ENCODE measurements around the gene CCDC172.

The CCDC172 gene

DNA sequence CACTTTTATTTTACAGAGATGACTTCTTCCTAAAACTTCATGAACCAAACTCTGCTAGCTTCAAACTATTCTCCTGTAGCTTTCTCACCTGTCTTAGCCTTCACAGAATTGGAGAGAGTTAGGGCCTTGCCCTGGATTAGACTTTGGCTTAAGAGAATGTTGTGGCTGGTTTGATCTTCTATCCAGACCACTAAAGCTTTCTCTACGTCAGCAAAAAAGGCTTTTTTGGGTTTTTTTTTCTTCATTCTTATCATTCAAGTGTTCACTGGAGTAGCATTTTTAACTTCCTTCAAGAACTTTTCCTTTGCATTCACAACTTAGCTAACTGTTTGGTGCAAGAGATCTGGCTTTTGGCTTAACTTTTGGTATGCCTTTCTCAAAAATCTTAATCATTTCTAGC lies 19.3 kb upstream of the CCDC172 start:
- ChIA-PET CTCF (no interaction called here), POLR2A (no interaction called here)
- DNase-seq (ENCODE audit: low read depth, low spot score), result no peak
- TF ChIP-seq, protein P1, sequence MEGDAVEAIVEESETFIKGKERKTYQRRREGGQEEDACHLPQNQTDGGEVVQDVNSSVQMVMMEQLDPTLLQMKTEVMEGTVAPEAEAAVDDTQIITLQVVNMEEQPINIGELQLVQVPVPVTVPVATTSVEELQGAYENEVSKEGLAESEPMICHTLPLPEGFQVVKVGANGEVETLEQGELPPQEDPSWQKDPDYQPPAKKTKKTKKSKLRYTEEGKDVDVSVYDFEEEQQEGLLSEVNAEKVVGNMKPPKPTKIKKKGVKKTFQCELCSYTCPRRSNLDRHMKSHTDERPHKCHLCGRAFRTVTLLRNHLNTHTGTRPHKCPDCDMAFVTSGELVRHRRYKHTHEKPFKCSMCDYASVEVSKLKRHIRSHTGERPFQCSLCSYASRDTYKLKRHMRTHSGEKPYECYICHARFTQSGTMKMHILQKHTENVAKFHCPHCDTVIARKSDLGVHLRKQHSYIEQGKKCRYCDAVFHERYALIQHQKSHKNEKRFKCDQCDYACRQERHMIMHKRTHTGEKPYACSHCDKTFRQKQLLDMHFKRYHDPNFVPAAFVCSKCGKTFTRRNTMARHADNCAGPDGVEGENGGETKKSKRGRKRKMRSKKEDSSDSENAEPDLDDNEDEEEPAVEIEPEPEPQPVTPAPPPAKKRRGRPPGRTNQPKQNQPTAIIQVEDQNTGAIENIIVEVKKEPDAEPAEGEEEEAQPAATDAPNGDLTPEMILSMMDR (IDR thresholded peaks at IDR 0.05; ENCODE audit: insufficient read depth, low read length, missing control alignments), result no peak
- H3K4me3 ChIP-seq (ENCODE audit: low read depth, low read length), result no peak overlapping the region

DNA sequence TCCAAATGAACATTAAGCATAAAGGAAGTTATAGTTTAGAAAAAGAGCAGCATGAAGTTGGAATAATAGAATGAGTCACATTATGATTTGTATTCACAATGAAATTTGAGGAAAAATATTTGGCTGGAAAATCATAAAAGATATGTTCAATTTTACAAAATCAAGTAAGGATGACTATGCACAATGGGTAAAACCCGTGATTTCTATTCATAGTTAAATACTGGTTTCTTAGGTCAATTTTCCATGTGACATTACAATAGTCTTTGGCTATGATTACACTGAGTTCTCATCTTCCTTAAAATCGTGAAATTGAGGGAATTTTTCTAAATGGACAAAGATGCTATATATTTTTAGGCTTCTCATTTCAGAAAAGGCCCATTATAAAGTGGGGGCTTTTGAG lies 17.4 kb upstream of the CCDC172 start:
- ChIA-PET POLR2A (no interaction called here), CTCF (no interaction called here)
- no peak for DNase-seq (ENCODE audit: low read depth, low spot score)
- H3K4me3 ChIP-seq (ENCODE audit: low read depth, low read length), result no peak overlapping the region
- TF ChIP-seq, protein P1 (IDR thresholded peaks at IDR 0.05; ENCODE audit: insufficient read depth, low read length, missing control alignments), result no peak

DNA sequence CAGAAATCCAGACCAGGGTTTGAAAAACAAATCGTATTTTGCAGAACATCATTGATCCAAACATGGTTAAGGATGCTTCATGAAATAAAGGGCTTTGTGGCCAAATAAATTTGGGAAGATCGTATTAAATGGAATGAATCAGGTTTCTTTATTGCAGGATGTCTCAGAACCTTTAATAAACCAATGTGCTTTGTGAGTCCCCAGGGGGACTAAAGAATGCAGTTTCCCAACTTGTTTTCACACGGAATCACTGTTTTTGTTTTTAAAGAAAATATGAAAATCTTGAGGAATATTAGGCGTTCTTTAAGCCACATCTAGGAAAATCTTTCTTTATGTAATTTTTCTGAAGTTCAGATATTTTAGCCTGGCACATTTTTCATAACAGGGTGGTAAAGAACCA lies 16.8 kb upstream of the CCDC172 start:
- DNase-seq (ENCODE audit: low read depth, low spot score), result no peak
- POLR2A ChIA-PET, result no interaction called here
- TF ChIP-seq, protein P1 (IDR thresholded peaks at IDR 0.05; ENCODE audit: insufficient read depth, low read length, missing control alignments), result no peak
- CTCF ChIA-PET, result no interaction called here
- no peak overlapping the region for H3K4me3 ChIP-seq (ENCODE audit: low read depth, low read length)

GRCh38 chr10:116311016-116311415 lies 13.2 kb upstream of the CCDC172 start:
- no peak overlapping the region for H3K4me3 ChIP-seq (ENCODE audit: low read depth, low read length)
- DNase-seq (ENCODE audit: low read depth, low spot score), result no peak
- ChIA-PET POLR2A (no interaction called here), CTCF (interaction anchor here (1.0 to 1.5 kb wide), 2 partner anchors 23 to 955 kb away, joined by 3 read pairs; no protein-coding TSS in a partner anchor)
- TF ChIP-seq, protein P1 (IDR thresholded peaks at IDR 0.05; ENCODE audit: insufficient read depth, low read length, missing control alignments), result no peak

DNA sequence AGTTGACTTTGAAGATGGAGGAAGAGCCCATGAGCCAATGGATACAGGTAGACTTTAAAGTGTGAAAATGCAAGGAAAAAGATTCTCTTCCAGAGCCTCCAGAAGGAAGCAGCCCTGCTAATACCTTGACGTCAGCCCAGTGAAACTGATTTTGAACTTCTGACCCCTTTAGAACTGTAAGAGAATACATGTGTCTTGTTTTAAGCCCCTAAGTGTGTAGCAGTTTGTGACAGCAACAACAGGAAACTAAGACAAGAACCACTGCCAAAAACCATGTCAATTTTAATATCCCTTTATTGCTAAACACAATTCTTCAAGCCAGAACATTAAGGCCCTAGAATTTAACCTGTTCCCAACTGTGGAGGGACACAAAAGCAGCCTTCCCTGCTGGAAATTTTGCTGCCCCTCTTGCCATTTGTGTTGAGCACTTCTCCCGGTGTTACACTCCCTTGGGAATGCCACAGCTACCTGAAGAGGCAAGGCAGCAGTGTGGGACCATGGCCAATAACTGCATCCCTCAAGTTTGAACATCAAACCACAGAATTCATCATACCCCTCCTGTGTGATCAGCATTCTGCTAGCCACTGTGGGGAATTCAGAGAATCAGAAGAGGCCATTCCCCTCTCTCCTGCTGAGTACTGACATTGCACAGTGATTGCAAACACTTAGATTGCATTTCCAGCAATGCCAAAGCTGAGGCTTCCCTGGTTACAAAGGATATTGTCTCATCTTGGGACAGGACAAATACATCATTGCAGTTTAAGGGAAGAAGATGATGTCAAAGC lies 12.3 kb upstream of the CCDC172 start:
- POLR2A ChIA-PET, result no interaction called here
- DNase-seq (ENCODE audit: low read depth, low spot score), result no peak
- CTCF ChIA-PET, result interaction anchor here (1.0 to 1.5 kb wide), 2 partner anchors 24 to 956 kb away, joined by 3 read pairs; no protein-coding TSS in a partner anchor
- TF ChIP-seq, protein P1 (IDR thresholded peaks at IDR 0.05; ENCODE audit: insufficient read depth, low read length, missing control alignments), result no peak
- H3K4me3 ChIP-seq (ENCODE audit: low read depth, low read length), result no peak overlapping the region

DNA sequence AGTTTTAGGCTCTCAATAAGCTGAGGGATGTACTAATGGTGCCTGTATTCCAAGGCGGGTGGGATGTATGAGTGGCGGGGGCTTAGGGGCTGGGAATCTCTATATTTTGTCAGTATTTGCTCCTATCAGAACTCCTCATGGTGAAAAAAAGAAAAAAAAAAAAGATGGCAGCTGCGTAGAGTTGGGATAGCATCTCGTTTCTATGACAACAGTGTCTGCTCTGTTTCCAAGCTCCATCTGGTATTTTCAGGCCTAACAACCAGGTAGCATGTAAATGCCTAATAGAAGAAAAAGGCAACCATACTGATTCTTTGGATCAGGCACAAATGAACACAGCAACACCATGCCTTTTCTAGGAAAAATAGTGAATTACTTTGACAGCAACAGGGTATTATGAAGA lies 11.7 kb upstream of the CCDC172 start:
- H3K4me3 ChIP-seq (ENCODE audit: low read depth, low read length), result no peak overlapping the region
- no peak for DNase-seq (ENCODE audit: low read depth, low spot score)
- TF ChIP-seq, protein P1 (IDR thresholded peaks at IDR 0.05; ENCODE audit: insufficient read depth, low read length, missing control alignments), result no peak
- ChIA-PET POLR2A (no interaction called here), CTCF (no interaction called here)
